GM21381 (cell line): ENCODE results near the gene PALM3.

Experiments
- ATAC-seq: cut with Tn5 transposase; IDR thresholded peaks from one replicate; pipeline ENCODE4 v1.9.1; 2021; ENCODE audit warnings: mild to moderate bottlenecking, moderate library complexity; ENCODE audit not compliant: unreplicated experiment

The PALM3 gene

GRCh38 chr19:14089662-14090508, 28.0 kb upstream of the PALM3 start:
- peak; percentile 31 for ATAC-seq

GRCh38 chr19:14089412-14089661, 27.5 kb upstream of the PALM3 start:
- ATAC-seq = no peak

- ATAC-seq = no peak
Observed at GRCh38 chr19:14088634-14089411, 26.9 kb upstream of the PALM3 start.

GRCh38 chr19:14086098-14086497, 24.2 kb upstream of the PALM3 start:
- ATAC-seq = no peak

GRCh38 chr19:14085309-14085995, 23.6 kb upstream of the PALM3 start, which contains the start of gene C19orf67:
TSS of gene C19orf67 (minus strand) at chr19:14085783. CDS start at chr19:14085627, 156 bp downstream.
- ATAC-seq = no peak

- no peak for ATAC-seq
Observed at GRCh38 chr19:14082675-14082960, 20.7 kb upstream of the PALM3 start.

- peak; percentile 18 for ATAC-seq
Observed at GRCh38 chr19:14081797-14082674, 20.2 kb upstream of the PALM3 start.

- peak; percentile 78 for ATAC-seq
Observed at GRCh38 chr19:14080887-14081796, 19.3 kb upstream of the PALM3 start.

GRCh38 chr19:14078411-14078810, 16.5 kb upstream of the PALM3 start:
- ATAC-seq = no peak

- ATAC-seq = peak; percentile 10
Observed at GRCh38 chr19:14073925-14074838, 12.3 kb upstream of the PALM3 start.

- ATAC-seq = peak; percentile 47
Observed at GRCh38 chr19:14073261-14073924, 11.5 kb upstream of the PALM3 start.

GRCh38 chr19:14072535-14073260, 10.8 kb upstream of the PALM3 start, which contains the start of gene MISP3:
TSS of gene MISP3 (plus strand) at chr19:14072786. CDS start at chr19:14073310, 524 bp downstream.
- ATAC-seq = no peak

GRCh38 chr19:14070268-14071050, 8.6 kb upstream of the PALM3 start:
- no peak for ATAC-seq

- no peak for ATAC-seq
Observed at GRCh38 chr19:14066134-14066533, 4.3 kb upstream of the PALM3 start.

GRCh38 chr19:14063105-14063504, 1.2 kb upstream of the PALM3 start:
- ATAC-seq = no peak

GRCh38 chr19:14062558-14062855, 631 bp upstream of the PALM3 start:
- ATAC-seq = no peak
